Suppressor macrophage treated with lipopolysaccharide for 4 hours (primary cell): ENCODE data around the gene EEF2.
A peak's percentile ranks its signal among the peaks of the same experiment; 100 is the strongest.

Experiments
- DNase-seq: peaks from one replicate; pipeline ENCODE4 v3.0.0-alpha.2; 2020

The EEF2 gene

GRCh38 chr19:3984908-3985642 is at the start of gene EEF2:
Gene EEF2 (minus strand): TSS chr19:3985463. CDS start chr19:3985380, 83 bp downstream.
- peak; percentile 98 for DNase-seq

GRCh38 chr19:4034048-4035017 is 49.1 kb upstream of the EEF2 start:
- no peak for DNase-seq

- DNase-seq = no peak
Observed at GRCh38 chr19:4033028-4033956, 48.0 kb upstream of the EEF2 start.

- DNase-seq = no peak
Observed at GRCh38 chr19:4032436-4032835, 47.2 kb upstream of the EEF2 start.

- no peak for DNase-seq
Observed at GRCh38 chr19:4031420-4031819, 46.2 kb upstream of the EEF2 start.

GRCh38 chr19:4030981-4031380 is 45.7 kb upstream of the EEF2 start:
- no peak for DNase-seq

GRCh38 chr19:4030552-4030951 is 45.3 kb upstream of the EEF2 start:
- no peak for DNase-seq

- DNase-seq = no peak
Observed at GRCh38 chr19:4029247-4029614, 44.0 kb upstream of the EEF2 start.

- DNase-seq = no peak
Observed at GRCh38 chr19:4028334-4029246, 43.3 kb upstream of the EEF2 start.

GRCh38 chr19:4027146-4027545 is 41.9 kb upstream of the EEF2 start:
- no peak for DNase-seq

GRCh38 chr19:4025317-4025716 is 40.1 kb upstream of the EEF2 start:
- no peak for DNase-seq

GRCh38 chr19:4023600-4024398 is 38.5 kb upstream of the EEF2 start:
- DNase-seq = no peak

GRCh38 chr19:4019578-4019977 is 34.3 kb upstream of the EEF2 start:
- no peak for DNase-seq

- DNase-seq = no peak
Observed at GRCh38 chr19:4018775-4019504, 33.7 kb upstream of the EEF2 start.

GRCh38 chr19:4018140-4018613 is 32.9 kb upstream of the EEF2 start:
- no peak for DNase-seq

GRCh38 chr19:4016903-4017638 is 31.8 kb upstream of the EEF2 start:
- no peak for DNase-seq

- DNase-seq = no peak
Observed at GRCh38 chr19:4016486-4016885, 31.2 kb upstream of the EEF2 start.

GRCh38 chr19:4015705-4016402 is 30.6 kb upstream of the EEF2 start:
- DNase-seq = no peak
